ENCODE results near the gene BMX.

The BMX gene

DNA sequence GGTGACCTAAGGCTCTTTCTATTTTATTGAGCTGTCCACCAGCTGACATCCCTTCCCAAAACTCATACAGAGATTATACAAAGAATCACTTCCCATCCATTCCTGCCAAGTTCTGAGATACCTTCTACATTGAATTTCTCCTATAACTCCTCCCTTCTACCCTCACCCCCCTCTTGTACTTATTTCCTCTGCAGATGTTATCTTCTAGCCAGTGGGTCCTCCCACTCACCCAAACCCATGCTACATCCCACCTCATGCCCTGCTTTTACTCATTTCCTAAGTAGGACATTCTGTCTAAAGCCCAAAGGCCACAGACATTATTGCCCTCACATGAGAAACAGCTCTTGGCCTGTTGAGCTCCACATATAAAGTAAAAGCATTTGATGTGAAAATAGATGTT is 28.6 kb downstream of the BMX start:
- H3K4me1 ChIP-seq (ENCODE audit: control insufficient read depth, insufficient read depth, low read length, unreplicated experiment): no peaks in the 10 kb centered on the region
- H3K4me3 ChIP-seq (ENCODE audit: low read depth, low read length): no peak overlapping the region
- no peaks in the 10 kb centered on the region for H3K79me2 ChIP-seq (ENCODE audit: control insufficient read depth, insufficient read depth, low read length, unreplicated experiment)
- H3K36me3 ChIP-seq (ENCODE audit: insufficient read depth, low read length): no peaks in the 10 kb centered on the region
- peaks cover 21% of the 10 kb centered on the region; the same call in 1 of the 2 replicates for H3K27me3 ChIP-seq (ENCODE audit: insufficient read depth, low read length)
- no peak overlapping the region for H2AFZ ChIP-seq (ENCODE audit: low read length, unreplicated experiment)
- H3K27ac ChIP-seq (ENCODE audit: low read depth, low read length): no peak overlapping the region

DNA sequence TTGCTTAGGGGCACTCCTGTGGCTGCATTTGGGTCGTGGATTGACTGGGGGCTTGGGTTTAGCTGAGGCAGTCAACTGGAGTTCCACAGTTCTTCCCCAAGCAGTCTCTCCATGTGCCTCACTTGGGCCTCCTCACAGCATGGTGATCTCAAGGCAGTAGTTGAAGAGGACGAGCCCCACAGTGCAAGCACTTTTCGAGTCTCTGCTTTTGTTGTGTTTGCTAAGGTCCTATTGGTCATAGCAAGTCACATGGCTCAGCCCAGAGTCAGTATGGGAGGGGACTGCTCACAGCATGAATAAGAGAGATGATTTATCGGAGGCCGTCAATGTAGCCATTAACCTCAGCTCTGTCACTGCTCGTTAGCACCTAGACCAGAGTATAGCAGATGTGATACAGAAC is 29.7 kb downstream of the BMX start:
- Histone ChIP-seq H3K27ac (ENCODE audit: low read depth, low read length) (no peak overlapping the region), H2AFZ (ENCODE audit: low read length, unreplicated experiment) (no peak overlapping the region), H3K4me3 (ENCODE audit: low read depth, low read length) (no peak overlapping the region), H3K27me3 (ENCODE audit: insufficient read depth, low read length) (peaks cover 23% of the 10 kb centered on the region; the same call in 1 of the 2 replicates), H3K79me2 (ENCODE audit: control insufficient read depth, insufficient read depth, low read length, unreplicated experiment) (no peaks in the 10 kb centered on the region), H3K4me1 (ENCODE audit: control insufficient read depth, insufficient read depth, low read length, unreplicated experiment) (no peaks in the 10 kb centered on the region), H3K36me3 (ENCODE audit: insufficient read depth, low read length) (no peaks in the 10 kb centered on the region)

DNA sequence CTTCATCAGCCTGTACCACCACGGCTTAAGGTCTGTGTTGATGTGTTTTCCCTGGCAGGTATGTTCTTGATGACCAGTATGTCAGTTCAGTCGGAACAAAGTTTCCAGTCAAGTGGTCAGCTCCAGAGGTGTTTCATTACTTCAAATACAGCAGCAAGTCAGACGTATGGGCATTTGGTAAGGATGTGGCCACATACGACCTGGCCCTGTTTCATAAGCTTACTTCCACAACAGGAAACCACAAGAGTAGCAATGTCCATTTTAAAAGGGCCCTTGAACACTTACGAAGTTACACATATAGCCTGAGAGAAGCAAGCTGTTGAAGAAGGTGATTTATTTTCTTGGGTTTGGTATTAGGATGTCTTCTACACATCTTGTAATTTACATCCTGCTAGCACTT is 46.1 kb downstream of the BMX start:
- Histone ChIP-seq H3K4me1 (ENCODE audit: control insufficient read depth, insufficient read depth, low read length, unreplicated experiment) (no peaks in the 10 kb centered on the region), H2AFZ (ENCODE audit: low read length, unreplicated experiment) (no peak overlapping the region), H3K27me3 (ENCODE audit: insufficient read depth, low read length) (peaks cover 13% of the 10 kb centered on the region; the same call in 1 of the 2 replicates), H3K4me3 (ENCODE audit: low read depth, low read length) (no peak overlapping the region), H3K36me3 (ENCODE audit: insufficient read depth, low read length) (no peaks in the 10 kb centered on the region), H3K79me2 (ENCODE audit: control insufficient read depth, insufficient read depth, low read length, unreplicated experiment) (no peaks in the 10 kb centered on the region), H3K27ac (ENCODE audit: low read depth, low read length) (no peak overlapping the region)

DNA sequence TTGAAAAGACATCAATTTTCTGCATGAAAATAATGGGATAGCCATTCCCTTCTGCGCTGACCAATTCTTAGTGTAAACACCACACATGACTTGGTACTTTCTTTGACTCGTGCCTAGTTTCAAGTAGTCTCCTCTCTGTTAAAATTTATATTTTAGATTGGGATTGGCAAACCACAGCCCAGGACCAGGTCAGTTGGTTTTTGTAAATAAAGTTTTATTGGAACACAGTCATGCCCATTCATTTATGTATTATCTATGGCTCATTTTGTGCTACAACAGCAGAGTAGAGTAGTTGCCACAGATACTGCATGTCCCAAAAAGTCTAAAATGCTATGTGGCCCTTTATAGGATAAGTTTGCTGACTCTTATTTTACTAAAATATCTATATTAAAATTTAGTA is 46.7 kb downstream of the BMX start:
- H3K4me1 ChIP-seq (ENCODE audit: control insufficient read depth, insufficient read depth, low read length, unreplicated experiment): no peaks in the 10 kb centered on the region

DNA sequence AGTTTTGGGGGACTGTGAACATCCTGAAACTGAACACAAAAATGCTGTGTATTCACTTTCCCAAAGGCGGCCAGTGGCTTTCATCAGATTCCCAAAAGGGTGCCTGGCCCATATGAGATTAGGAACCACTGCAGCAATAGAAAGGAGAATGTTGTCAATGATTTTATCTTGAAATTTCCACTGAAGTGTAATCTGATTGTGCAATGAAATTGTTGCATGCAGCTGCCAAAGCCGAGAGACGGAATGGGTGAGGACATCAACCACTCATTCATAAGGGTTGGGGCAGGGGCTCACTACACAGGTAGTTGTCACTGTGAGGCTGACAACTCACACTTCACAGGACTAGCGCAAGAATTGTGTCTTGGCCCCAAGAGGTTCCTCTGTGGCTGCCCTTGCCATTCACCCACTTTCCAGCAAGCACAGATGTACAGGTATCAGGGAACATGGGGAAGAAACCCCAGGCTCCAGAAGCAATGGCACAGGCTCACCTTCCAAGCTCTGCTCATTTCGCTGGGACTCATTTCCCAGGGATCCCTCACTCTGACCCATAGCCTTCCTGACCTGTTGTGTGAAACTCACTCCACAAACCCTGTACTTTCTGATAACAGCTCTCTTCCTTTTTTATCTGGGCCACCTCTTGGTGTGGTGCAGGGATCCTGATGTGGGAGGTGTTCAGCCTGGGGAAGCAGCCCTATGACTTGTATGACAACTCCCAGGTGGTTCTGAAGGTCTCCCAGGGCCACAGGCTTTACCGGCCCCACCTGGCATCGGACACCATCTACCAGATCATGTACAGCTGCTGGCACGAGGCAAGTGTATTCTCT is 48.8 kb downstream of the BMX start:
- Histone ChIP-seq H3K27me3 (ENCODE audit: insufficient read depth, low read length) (peaks cover 3% of the 10 kb centered on the region; the same call in 1 of the 2 replicates), H3K36me3 (ENCODE audit: insufficient read depth, low read length) (no peaks in the 10 kb centered on the region), H3K4me3 (ENCODE audit: low read depth, low read length) (no peak overlapping the region), H3K27ac (ENCODE audit: low read depth, low read length) (no peak overlapping the region), H3K4me1 (ENCODE audit: control insufficient read depth, insufficient read depth, low read length, unreplicated experiment) (no peaks in the 10 kb centered on the region), H2AFZ (ENCODE audit: low read length, unreplicated experiment) (no peak overlapping the region), H3K79me2 (ENCODE audit: control insufficient read depth, insufficient read depth, low read length, unreplicated experiment) (no peaks in the 10 kb centered on the region)

More for the DNA sequence above, 46.7 kb downstream of the BMX start:
- no peak overlapping the region for H2AFZ ChIP-seq (ENCODE audit: low read length, unreplicated experiment)
- no peak overlapping the region for H3K4me3 ChIP-seq (ENCODE audit: low read depth, low read length)
- no peaks in the 10 kb centered on the region for H3K36me3 ChIP-seq (ENCODE audit: insufficient read depth, low read length)
- H3K27ac ChIP-seq (ENCODE audit: low read depth, low read length): no peak overlapping the region
- H3K79me2 ChIP-seq (ENCODE audit: control insufficient read depth, insufficient read depth, low read length, unreplicated experiment): no peaks in the 10 kb centered on the region
- H3K27me3 ChIP-seq (ENCODE audit: insufficient read depth, low read length): peaks cover 13% of the 10 kb centered on the region; the same call in 1 of the 2 replicates

DNA sequence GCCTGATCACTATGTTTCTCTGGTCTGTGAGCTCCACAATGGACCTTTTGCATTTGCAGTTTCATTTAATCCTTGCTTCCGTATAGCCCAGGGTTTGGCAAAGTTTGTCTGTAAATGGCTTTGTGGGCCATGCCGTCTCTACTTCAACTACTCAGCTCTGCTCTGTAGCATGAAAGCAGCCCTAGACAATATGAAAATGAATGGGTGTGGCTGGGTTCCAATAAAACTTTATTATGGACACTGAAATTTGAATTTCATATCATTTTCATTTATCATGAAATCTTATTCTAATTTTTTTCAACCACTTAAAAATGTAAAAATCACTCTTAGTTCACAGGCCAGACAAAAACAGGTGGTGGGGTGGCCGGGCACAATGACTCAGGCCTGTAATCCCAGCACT is 58.6 kb downstream of the BMX start:
- H3K4me3 ChIP-seq (ENCODE audit: low read depth, low read length): no peak overlapping the region
- no peaks in the 10 kb centered on the region for H3K36me3 ChIP-seq (ENCODE audit: insufficient read depth, low read length)
- H3K27me3 ChIP-seq (ENCODE audit: insufficient read depth, low read length): 0 out of 2 replicates have a peak, but pooled peaks cover 4% of the 10 kb centered on the region
- H3K4me1 ChIP-seq (ENCODE audit: control insufficient read depth, insufficient read depth, low read length, unreplicated experiment): no peaks in the 10 kb centered on the region
- H3K27ac ChIP-seq (ENCODE audit: low read depth, low read length): no peak overlapping the region
- H3K79me2 ChIP-seq (ENCODE audit: control insufficient read depth, insufficient read depth, low read length, unreplicated experiment): no peaks in the 10 kb centered on the region
- no peak overlapping the region for H2AFZ ChIP-seq (ENCODE audit: low read length, unreplicated experiment)

DNA sequence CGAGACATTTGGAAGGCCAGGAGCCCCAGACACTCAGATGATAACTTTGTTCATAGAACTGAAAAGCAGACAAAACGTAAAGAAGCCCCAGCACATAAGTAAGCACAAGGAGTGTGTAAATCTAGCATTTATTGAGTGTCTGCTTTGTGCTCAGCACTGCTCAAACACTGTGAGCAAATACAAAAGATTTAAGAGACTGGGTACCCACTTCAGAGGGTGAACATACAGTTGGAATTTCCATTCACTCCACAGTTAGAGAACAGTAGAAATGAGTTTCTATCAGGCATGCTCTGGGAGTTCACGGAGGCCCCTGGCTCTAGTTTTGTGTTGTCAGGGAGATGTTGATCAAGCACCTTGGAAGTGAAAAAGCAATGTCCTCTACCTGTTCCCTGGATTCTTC is 60.3 kb downstream of the BMX start:
- no peak overlapping the region for H3K27ac ChIP-seq (ENCODE audit: low read depth, low read length)
- no peaks in the 10 kb centered on the region for H3K79me2 ChIP-seq (ENCODE audit: control insufficient read depth, insufficient read depth, low read length, unreplicated experiment)
- 0 out of 2 replicates have a peak, but pooled peaks cover 4% of the 10 kb centered on the region for H3K27me3 ChIP-seq (ENCODE audit: insufficient read depth, low read length)
- no peaks in the 10 kb centered on the region for H3K36me3 ChIP-seq (ENCODE audit: insufficient read depth, low read length)
- no peak overlapping the region for H2AFZ ChIP-seq (ENCODE audit: low read length, unreplicated experiment)
- H3K4me3 ChIP-seq (ENCODE audit: low read depth, low read length): no peak overlapping the region
- no peaks in the 10 kb centered on the region for H3K4me1 ChIP-seq (ENCODE audit: control insufficient read depth, insufficient read depth, low read length, unreplicated experiment)

DNA sequence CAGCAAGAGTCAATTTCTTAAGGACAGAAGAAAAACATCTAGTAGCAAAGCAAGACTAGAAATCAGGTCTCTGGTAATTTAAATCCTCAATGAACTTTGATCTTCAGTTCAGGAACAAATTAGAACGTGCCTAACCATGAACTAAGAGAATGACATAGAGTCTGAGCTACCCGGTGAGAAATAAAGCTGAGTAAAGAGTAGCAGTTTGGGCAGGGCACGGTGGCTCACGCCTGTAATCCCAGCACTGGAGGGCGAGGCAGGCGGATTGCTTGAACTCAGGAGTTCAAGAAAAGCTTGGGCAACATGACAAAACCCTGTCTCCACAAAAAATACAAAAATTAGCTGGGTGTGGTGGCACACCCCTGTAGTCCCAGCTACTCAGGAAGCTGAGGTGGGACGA is 62.4 kb downstream of the BMX start:
- Histone ChIP-seq H2AFZ (ENCODE audit: low read length, unreplicated experiment) (no peak overlapping the region), H3K4me3 (ENCODE audit: low read depth, low read length) (no peak overlapping the region), H3K27me3 (ENCODE audit: insufficient read depth, low read length) (peaks cover 7% of the 10 kb centered on the region; the same call in 1 of the 2 replicates), H3K27ac (ENCODE audit: low read depth, low read length) (no peak overlapping the region), H3K79me2 (ENCODE audit: control insufficient read depth, insufficient read depth, low read length, unreplicated experiment) (no peaks in the 10 kb centered on the region), H3K4me1 (ENCODE audit: control insufficient read depth, insufficient read depth, low read length, unreplicated experiment) (no peaks in the 10 kb centered on the region), H3K36me3 (ENCODE audit: insufficient read depth, low read length) (no peaks in the 10 kb centered on the region)

DNA sequence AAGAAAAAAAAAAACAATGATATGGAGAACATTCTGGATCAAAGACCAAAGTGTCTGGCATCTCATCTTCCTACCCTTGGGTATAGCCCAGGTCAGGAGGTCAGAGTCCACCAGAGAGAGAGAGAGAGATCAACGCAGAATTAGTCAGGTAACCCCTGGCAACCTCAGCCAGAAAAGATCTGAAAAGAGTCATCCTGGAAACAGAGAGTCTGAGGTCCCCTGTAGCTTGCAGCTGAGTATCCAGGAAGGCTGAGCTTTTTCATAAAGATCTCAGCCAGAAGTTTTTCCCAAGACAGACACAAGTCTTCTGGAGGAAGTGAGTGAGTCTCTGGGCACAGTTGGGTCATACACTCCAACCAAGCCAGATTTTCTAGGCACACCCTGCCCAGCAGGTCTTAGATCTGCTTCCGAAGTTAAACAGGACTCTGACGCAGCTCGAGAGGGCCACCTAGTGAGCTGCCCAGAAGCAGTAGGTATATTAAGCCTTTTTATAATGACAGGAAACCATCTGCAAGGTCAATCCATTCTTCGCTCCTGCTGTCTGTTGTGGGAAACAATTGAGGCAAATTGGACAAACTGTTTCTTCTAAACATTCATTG is 64.5 kb downstream of the BMX start:
- H3K4me1 ChIP-seq (ENCODE audit: control insufficient read depth, insufficient read depth, low read length, unreplicated experiment): no peaks in the 10 kb centered on the region
- peaks cover 15% of the 10 kb centered on the region; the same call in 1 of the 2 replicates for H3K27me3 ChIP-seq (ENCODE audit: insufficient read depth, low read length)

DNA sequence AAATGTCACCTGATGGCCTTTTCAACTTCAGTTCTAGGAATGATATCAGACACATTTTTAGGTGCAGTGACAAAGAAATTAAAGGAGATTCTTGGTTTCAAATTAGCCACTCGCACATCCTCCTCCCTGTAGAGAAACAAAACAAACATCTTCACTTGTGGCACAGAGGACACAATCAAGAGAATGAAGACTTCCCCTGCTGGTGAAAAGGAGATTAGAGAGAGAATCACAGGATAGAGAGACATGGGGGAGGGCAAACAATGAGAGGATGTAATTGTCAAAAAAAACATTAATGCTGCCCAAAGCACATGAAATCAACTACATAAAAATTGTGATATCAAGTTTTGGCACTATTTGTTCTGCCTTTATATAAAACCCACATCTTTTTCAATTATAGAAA is 65.6 kb downstream of the BMX start:
- Histone ChIP-seq H2AFZ (ENCODE audit: low read length, unreplicated experiment) (no peak overlapping the region), H3K27me3 (ENCODE audit: insufficient read depth, low read length) (peaks cover 21% of the 10 kb centered on the region; the same call in 1 of the 2 replicates), H3K4me1 (ENCODE audit: control insufficient read depth, insufficient read depth, low read length, unreplicated experiment) (no peaks in the 10 kb centered on the region), H3K27ac (ENCODE audit: low read depth, low read length) (no peak overlapping the region), H3K4me3 (ENCODE audit: low read depth, low read length) (no peak overlapping the region), H3K79me2 (ENCODE audit: control insufficient read depth, insufficient read depth, low read length, unreplicated experiment) (no peaks in the 10 kb centered on the region), H3K36me3 (ENCODE audit: insufficient read depth, low read length) (no peaks in the 10 kb centered on the region)

More for the DNA sequence above, 64.5 kb downstream of the BMX start:
- Histone ChIP-seq H3K79me2 (ENCODE audit: control insufficient read depth, insufficient read depth, low read length, unreplicated experiment) (no peaks in the 10 kb centered on the region), H3K27ac (ENCODE audit: low read depth, low read length) (no peak overlapping the region), H2AFZ (ENCODE audit: low read length, unreplicated experiment) (no peak overlapping the region), H3K36me3 (ENCODE audit: insufficient read depth, low read length) (no peaks in the 10 kb centered on the region), H3K4me3 (ENCODE audit: low read depth, low read length) (no peak overlapping the region)

DNA sequence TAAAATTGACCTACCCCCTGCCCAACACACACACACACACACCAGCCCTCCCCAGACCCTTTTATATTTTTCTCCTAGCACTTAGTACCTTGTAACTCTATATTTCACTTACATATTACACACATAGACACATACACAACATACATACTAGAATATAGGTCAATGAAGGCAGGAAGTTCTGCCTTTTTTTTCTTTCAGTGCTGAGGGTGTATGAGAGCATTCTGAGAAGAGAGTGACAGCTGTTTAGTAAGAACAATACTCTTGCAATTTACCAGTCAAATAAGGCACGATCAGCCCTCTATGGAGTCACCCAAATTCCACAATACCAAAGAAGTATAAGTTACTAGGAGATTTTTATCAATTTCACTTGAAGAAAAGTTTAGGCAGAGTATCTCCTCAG is 66.7 kb downstream of the BMX start:
- Histone ChIP-seq H2AFZ (ENCODE audit: low read length, unreplicated experiment) (no peak overlapping the region), H3K36me3 (ENCODE audit: insufficient read depth, low read length) (no peaks in the 10 kb centered on the region), H3K27me3 (ENCODE audit: insufficient read depth, low read length) (peaks cover 19% of the 10 kb centered on the region; the same call in 1 of the 2 replicates), H3K4me3 (ENCODE audit: low read depth, low read length) (no peak overlapping the region), H3K4me1 (ENCODE audit: control insufficient read depth, insufficient read depth, low read length, unreplicated experiment) (no peaks in the 10 kb centered on the region), H3K79me2 (ENCODE audit: control insufficient read depth, insufficient read depth, low read length, unreplicated experiment) (no peaks in the 10 kb centered on the region), H3K27ac (ENCODE audit: low read depth, low read length) (no peak overlapping the region)
